Panc1 (cell line): ENCODE results near the gene FCAMR.

Experiments
- POLR2AphosphoS5 ChIP-seq: IDR thresholded peaks from 2 replicates; pipeline ENCODE4 v1.6.1; 2012; ENCODE audit warnings: mild to moderate bottlenecking, low read depth, low read length, moderate library complexity
- SIN3A ChIP-seq: IDR thresholded peaks from 2 replicates; pipeline ENCODE4 v1.6.1; 2012; ENCODE audit warnings: low read depth, mild to moderate bottlenecking, low read length, moderate library complexity, borderline replicate concordance; ENCODE audit not compliant: insufficient read depth

- no peak for TF ChIP-seq SIN3A
- no peak for TF ChIP-seq POLR2AphosphoS5
These were observed 12.6 kb downstream of the FCAMR start for GRCh38 chr1:206957639-206958038.
